WI38 (cell line): ENCODE data around the gene FBXL14.

Experiments used
- H3K4me3 ChIP-seq: 2 replicates; pipeline ENCODE4 v1.5.1; 2011; ENCODE audit warnings: low read depth, mild to moderate bottlenecking, control low read depth, low read length
- TF ChIP-seq, protein P1 (sequence below): IDR thresholded peaks from 2 replicates; pipeline ENCODE4 v1.5.1; 2012; ENCODE audit warnings: low read depth, mild to moderate bottlenecking, control low read depth, low read length

The FBXL14 gene

GRCh38 chr12:1533205-1533601 is 61.2 kb downstream of the FBXL14 start:
- TF ChIP-seq, protein P1, sequence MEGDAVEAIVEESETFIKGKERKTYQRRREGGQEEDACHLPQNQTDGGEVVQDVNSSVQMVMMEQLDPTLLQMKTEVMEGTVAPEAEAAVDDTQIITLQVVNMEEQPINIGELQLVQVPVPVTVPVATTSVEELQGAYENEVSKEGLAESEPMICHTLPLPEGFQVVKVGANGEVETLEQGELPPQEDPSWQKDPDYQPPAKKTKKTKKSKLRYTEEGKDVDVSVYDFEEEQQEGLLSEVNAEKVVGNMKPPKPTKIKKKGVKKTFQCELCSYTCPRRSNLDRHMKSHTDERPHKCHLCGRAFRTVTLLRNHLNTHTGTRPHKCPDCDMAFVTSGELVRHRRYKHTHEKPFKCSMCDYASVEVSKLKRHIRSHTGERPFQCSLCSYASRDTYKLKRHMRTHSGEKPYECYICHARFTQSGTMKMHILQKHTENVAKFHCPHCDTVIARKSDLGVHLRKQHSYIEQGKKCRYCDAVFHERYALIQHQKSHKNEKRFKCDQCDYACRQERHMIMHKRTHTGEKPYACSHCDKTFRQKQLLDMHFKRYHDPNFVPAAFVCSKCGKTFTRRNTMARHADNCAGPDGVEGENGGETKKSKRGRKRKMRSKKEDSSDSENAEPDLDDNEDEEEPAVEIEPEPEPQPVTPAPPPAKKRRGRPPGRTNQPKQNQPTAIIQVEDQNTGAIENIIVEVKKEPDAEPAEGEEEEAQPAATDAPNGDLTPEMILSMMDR = no peak
- H3K4me3 ChIP-seq = peak overlapping the region; percentile 82

DNA sequence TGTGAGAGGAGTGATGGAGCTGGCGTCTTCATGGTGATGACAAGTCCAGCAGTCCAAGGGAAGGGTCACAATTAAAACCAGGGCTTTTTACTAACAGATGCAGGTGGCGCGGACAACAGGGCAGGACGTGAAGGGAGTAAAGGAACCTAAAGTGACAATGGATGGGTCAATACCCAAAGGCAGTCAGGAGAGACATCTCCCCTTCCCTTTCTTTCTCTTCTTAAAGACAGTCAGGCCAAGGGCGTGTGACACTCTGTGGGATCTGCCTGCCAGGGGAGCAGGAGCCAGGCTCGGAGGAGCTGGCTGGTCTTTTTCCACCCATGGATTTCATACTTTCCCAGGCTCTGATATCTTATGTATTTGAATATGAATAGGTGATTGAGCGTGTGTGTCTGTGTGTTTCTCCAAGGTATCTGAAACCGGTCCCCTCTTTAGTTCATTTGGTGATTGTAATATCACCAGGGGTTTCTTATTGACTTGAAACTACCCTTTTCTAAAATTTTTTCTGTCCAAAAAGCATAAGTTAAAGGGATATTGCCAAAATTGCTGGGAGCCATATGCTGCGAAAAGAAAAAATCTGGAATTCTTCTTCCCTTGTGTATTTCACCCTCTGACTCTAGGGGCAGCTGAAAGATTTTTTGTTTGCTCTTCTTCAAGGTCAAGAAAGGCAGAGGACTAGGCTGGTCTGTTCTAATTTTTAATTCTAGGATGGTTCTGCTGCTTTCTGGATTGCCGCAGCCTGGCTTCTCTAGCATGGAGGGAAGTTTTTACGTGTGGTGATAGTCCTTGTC is 61.8 kb downstream of the FBXL14 start:
- peak overlapping the region; percentile 82 for H3K4me3 ChIP-seq
- TF ChIP-seq, protein P1 = no peak

DNA sequence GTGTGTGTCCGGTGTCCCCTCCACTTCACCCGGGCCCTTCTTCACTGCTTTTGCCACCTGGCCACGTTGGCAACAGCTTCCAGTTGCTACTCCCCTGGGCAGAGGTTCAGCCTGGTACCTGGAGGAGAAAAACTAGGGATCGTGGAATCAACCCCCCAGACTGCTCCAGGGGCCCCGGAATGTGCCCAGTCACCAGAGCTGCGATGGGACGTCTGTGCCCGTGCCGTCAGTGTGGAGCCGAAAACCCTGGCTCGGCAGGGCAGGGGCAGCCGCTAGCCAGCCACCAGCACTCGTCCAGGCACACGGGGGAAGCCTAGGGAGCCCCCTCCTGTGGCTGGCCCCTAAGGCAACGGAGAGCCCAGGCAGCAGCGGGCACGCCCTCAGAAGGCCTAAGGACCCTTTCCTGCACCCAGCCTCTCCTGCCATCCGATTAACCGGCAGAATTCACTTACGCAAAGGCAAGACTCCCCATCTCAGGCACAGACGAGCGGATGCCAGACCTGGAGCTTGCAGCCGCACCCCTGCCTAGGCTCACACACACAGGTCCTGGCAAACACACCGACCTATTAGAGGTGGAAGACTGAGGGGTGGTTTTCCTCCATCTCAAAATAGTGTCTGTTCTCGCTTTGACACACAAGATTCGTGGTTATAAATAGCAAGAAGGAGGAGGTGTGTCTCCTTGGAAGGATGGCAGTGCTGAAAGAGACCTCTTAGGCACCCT is 62.6 kb downstream of the FBXL14 start:
- TF ChIP-seq, protein P1 = no peak
- peak overlapping the region; percentile 82 for H3K4me3 ChIP-seq

- H3K4me3 ChIP-seq = peak overlapping the region; percentile 82
Observed at GRCh38 chr12:1531153-1531653, 63.2 kb downstream of the FBXL14 start.

GRCh38 chr12:1530592-1531152 is 63.7 kb downstream of the FBXL14 start:
- peak overlapping the region; percentile 82 for H3K4me3 ChIP-seq
- TF ChIP-seq, protein P1 = no peak

More at GRCh38 chr12:1531153-1531653, 63.2 kb downstream of the FBXL14 start:
- TF ChIP-seq, protein P1 = no peak

DNA sequence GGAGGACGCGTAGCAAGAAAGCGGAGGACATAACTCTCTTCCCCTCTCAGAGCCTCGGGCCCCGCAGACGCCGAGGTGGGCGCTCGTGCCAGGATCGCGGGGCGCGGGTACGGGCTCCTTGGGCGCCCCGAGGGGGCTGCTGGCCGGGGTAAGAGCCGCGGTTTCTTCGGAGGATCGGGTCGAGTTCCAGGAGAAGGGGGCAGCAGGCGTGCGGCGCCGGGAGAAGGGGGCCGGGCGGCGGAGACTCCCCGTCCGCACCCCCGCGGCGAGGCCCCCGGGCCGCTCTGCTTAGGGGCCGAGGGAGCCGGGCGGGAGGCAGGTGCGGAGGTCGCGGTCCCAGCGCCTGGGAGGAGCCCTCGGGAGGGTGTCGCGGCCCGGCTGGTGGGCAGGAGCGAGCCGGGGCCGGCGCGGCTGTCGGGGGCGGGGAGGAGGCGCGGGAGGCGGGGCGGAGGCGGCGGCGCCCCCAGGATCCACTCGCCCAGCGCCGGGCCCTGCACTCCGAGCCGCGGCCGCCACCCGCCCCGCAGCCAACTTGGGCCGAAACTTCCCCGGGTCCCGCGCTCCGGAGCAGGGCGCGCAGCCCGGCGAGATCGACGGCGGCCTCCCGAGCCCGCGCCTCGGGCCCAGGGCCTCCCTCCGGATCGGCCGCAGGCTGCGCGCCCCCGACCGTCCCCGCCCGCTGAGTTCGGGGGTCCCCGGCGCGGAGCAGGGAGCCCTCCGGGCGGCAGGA is 64.4 kb downstream of the FBXL14 start:
- TF ChIP-seq, protein P1 = no peak
- H3K4me3 ChIP-seq = peak overlapping the region; percentile 61
